HCT116 (cell line): ENCODE data around the gene EIF3B.

Experiments
- CTCF ChIP-seq, 3 experiments: fragments of 200-600 bp in 1 of 3; sonication (generic) in 1 of 3; IDR thresholded peaks in 2 of 3; conservative IDR thresholded peaks in 1 of 3; 2 replicates each; pipeline ENCODE4 v1.5.1; 2012 to 2017; ENCODE audit warnings: low read depth in 2 of 3, low read length in 2 of 3, antibody characterized with exemption in 1 of 3, borderline replicate concordance in 1 of 3, control low read depth in 1 of 3, mild to moderate bottlenecking in 1 of 3, mixed read lengths in 1 of 3, mixed run types in 1 of 3, moderate library complexity in 1 of 3; ENCODE audit not compliant: insufficient read depth in 1 of 3
- EZH2 ChIP-seq: fragments of 200-600 bp; sonication (generic); IDR thresholded peaks from 2 replicates; pipeline ENCODE4 v1.6.1; 2017; ENCODE audit warnings: antibody characterized with exemption, mixed run types
- POLR2A ChIP-seq: IDR thresholded peaks from 2 replicates; pipeline ENCODE4 v1.7.0; 2011; ENCODE audit warnings: borderline replicate concordance; ENCODE audit not compliant: insufficient read depth, insufficient read length; ENCODE audit errors: extremely low read depth
- POLR2AphosphoS5 ChIP-seq: IDR thresholded peaks from 2 replicates; pipeline ENCODE4 v1.6.1; 2011; ENCODE audit warnings: mild to moderate bottlenecking, low read depth, low read length, moderate library complexity
- RAD21 ChIP-seq: IDR thresholded peaks from 2 replicates; pipeline ENCODE4 v1.6.1; 2012; ENCODE audit warnings: low read depth, mild to moderate bottlenecking
- REST ChIP-seq: IDR thresholded peaks from 2 replicates; pipeline ENCODE4 v1.6.1; 2012; ENCODE audit warnings: low read depth
- SIN3A ChIP-seq: IDR thresholded peaks from 2 replicates; pipeline ENCODE4 v1.6.1; 2012; ENCODE audit warnings: low read depth
- ZBTB33 ChIP-seq: IDR thresholded peaks from 2 replicates; pipeline ENCODE4 v1.6.1; 2011; ENCODE audit warnings: mild to moderate bottlenecking, low read length, moderate library complexity; ENCODE audit not compliant: insufficient replicate concordance; ENCODE audit errors: extremely low read depth
- ZFX ChIP-seq: fragments of 450-650 bp; IDR thresholded peaks from 2 replicates; pipeline ENCODE4 v1.6.1; 2017
- ZNF274 ChIP-seq: fragments of 200-500 bp; sonication (Bioruptor generic); IDR thresholded peaks from 2 replicates; pipeline ENCODE4 v1.6.1; 2014; ENCODE audit warnings: mild to moderate bottlenecking, low read depth, low read length, inconsistent platforms

- TF ChIP-seq POLR2AphosphoS5: no peak
- TF ChIP-seq ZNF274: no peak
- no peak for TF ChIP-seq CTCF (IDR thresholded peaks at IDR 0.05 in 2 of 3, conservative IDR thresholded peaks at IDR 0.05 in 1 of 3; ENCODE audit: borderline replicate concordance in 1 of 3, insufficient read depth in 1 of 3, low read depth in 2 of 3, low read length in 2 of 3)
- no peak for TF ChIP-seq ZBTB33
- no peak for TF ChIP-seq POLR2A
- TF ChIP-seq EZH2: no peak
- TF ChIP-seq REST: no peak
- TF ChIP-seq ZFX: no peak
- no peak for TF ChIP-seq RAD21
- TF ChIP-seq SIN3A: no peak
Measured at GRCh38 chr7:2313450-2314208, 41.0 kb upstream of the EIF3B start.
